Mononuclear cell (primary cell): Measurements from ENCODE around the gene TBC1D22B. TPM values are rescaled to one million over a fixed set of nuclear protein-coding genes. Genes with fewer than 3 reads are reported as not detected.
"Not testable (repeated sequence)": the region's sequence is repeated elsewhere in the genome, so short reads cannot be mapped to it uniquely, and the experiment has no call there.

Source experiments
- H3K27me3 ChIP-seq: 2 replicates; pipeline ENCODE4 v1.6.0; 2011; ENCODE audit warnings: low read length, control low read depth; ENCODE audit not compliant: insufficient read depth
- H3K4me1 ChIP-seq: 2 replicates; pipeline ENCODE4 v1.5.1; 2011; ENCODE audit warnings: mild to moderate bottlenecking, low read length, control low read depth; ENCODE audit not compliant: insufficient read depth
- H3K4me3 ChIP-seq: 2 replicates; pipeline ENCODE4 v1.5.1; 2011; ENCODE audit warnings: mild to moderate bottlenecking, low read length, moderate library complexity
- H3K9me3 ChIP-seq: 2 replicates; pipeline ENCODE4 v1.5.1; 2011; ENCODE audit warnings: low read depth, mild to moderate bottlenecking, control low read depth, low read length
- total RNA-seq: library from RNA; depleted of rRNA; stranded (reverse); fragments of >200 nt; gene quantifications from one replicate; pipeline ENCODE4 v1.2.3, GENCODE V29; 2012

Gene TBC1D22B
- total RNA-seq, 1 donor = 5.9 TPM

DNA sequence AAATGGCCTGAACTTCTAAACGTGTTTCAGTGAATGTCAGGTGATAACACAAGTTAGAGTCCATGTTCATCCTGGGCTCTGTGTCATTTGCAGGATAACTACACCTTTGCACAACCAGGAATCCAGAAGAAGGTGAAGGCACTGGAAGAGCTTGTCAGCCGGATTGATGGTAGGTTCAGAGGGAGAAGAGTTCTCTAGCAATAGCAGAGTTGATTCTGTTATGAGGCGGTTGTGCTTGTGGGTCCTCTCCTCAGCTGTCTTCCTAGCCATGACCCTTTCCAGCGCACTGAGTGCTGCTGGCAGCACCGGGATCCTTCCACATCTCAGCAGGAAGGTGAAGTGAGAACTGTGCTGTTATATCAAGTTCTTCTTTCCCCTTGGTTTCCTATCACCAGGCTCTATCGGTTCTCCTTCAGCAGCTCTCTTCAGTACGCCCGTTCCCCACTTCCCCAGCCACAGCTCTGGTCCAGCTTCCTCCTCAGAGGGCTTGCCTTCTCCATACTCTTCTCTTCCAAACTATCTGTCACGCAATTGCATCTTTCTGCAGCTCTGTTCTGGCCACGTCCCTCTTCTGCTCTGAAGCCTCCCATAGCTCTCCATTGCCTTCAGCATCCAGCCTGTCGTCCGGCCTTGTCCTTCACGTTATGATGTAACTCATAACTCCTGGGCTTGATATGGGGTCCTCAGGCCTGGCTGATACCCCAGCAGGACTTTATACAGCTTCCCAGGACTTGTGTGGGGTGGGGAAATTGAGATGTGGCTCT, 56.3 kb downstream of the TBC1D22B start:
- Histone ChIP-seq H3K9me3 (no peaks in the 10 kb centered on the region), H3K4me1 (no peaks in the 10 kb centered on the region), H3K27me3 (no peaks in the 10 kb centered on the region), H3K4me3 (no peak overlapping the region)

- H3K4me1 ChIP-seq = no peaks in the 10 kb centered on the region
- H3K27me3 ChIP-seq = no peaks in the 10 kb centered on the region
- no peak overlapping the region for H3K4me3 ChIP-seq
- H3K9me3 ChIP-seq = no peaks in the 10 kb centered on the region
These were observed 57.0 kb downstream of the TBC1D22B start for GRCh38 chr6:37314487-37315156.

DNA sequence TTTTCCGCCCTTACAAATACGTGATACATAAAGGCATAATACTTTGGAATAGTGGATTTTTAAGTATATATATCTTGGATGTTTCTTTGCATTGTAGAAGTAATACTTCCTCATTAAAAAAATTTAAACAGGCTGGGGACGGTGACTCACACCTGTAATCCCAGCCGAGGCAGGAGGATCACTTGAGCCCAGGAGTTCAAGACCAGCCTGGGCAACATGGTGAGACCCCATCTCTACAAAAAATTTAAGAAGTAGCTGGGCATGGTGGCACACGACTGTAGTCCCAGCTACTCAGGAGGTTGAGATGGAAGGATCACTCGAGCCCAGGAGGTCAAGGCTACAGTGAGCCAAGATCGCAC, 57.6 kb downstream of the TBC1D22B start:
- Histone ChIP-seq H3K4me3 (no peak overlapping the region), H3K27me3 (no peaks in the 10 kb centered on the region), H3K9me3 (no peaks in the 10 kb centered on the region), H3K4me1 (no peaks in the 10 kb centered on the region)

GRCh38 chr6:37316071-37316470, 58.5 kb downstream of the TBC1D22B start:
- Histone ChIP-seq H3K27me3 (no peaks in the 10 kb centered on the region), H3K4me3 (no peak overlapping the region), H3K4me1 (no peaks in the 10 kb centered on the region), H3K9me3 (no peaks in the 10 kb centered on the region)

GRCh38 chr6:37317312-37318038, 59.9 kb downstream of the TBC1D22B start:
- Histone ChIP-seq H3K4me3 (no peak overlapping the region), H3K27me3 (no peaks in the 10 kb centered on the region), H3K4me1 (no peaks in the 10 kb centered on the region), H3K9me3 (no peaks in the 10 kb centered on the region)

DNA sequence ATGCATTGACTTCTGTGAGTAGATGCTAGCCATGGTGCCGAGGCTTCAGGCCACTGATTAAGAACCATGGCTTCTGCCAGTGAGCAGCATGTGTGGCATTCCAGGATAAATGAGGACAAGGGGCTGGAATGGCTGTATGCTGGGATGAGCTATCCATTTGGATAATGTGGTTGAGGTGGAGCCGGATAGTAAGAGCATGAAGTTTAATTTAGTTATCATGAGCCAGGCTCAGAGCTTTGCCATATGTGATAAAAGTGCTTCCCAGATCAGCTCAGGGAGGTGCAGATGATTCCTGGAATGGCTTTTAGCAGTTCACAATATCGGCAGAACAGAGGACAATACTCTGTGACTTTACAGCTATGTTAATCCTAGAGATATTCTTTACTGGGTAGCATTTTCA, 61.6 kb downstream of the TBC1D22B start:
- no peaks in the 10 kb centered on the region for H3K9me3 ChIP-seq
- no peaks in the 10 kb centered on the region for H3K4me1 ChIP-seq
- no peaks in the 10 kb centered on the region for H3K27me3 ChIP-seq
- H3K4me3 ChIP-seq = no peak overlapping the region

- H3K4me3 ChIP-seq = no peak overlapping the region
- H3K27me3 ChIP-seq = no peaks in the 10 kb centered on the region
- H3K4me1 ChIP-seq = no peaks in the 10 kb centered on the region
- H3K9me3 ChIP-seq = no peaks in the 10 kb centered on the region
These were observed 62.4 kb downstream of the TBC1D22B start for GRCh38 chr6:37319856-37320480.

DNA sequence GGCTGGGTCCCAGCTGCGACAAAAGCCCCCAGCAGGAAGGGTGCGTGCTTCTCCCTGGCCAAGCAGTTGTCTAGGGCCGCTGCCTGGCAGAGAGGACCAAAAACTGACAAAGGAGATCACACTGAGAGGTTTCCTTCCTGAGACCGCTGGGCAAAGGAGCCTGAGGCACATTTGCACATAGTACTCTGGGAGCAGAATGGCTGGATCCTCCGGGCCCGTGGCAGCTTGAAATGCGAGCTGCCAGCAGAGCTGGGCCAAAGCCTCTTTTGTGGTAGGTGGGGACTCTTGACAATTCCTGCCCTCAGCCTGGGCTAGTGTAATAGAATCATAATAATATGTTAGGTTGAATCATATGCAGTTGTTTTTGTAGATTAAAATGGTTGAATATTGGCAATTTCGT, 63.1 kb downstream of the TBC1D22B start:
- H3K4me1 ChIP-seq = no peaks in the 10 kb centered on the region
- H3K27me3 ChIP-seq = no peaks in the 10 kb centered on the region
- no peaks in the 10 kb centered on the region for H3K9me3 ChIP-seq
- no peak overlapping the region for H3K4me3 ChIP-seq

GRCh38 chr6:37321101-37321500, 63.5 kb downstream of the TBC1D22B start:
- Histone ChIP-seq H3K4me3 (no peak overlapping the region), H3K9me3 (no peaks in the 10 kb centered on the region), H3K27me3 (no peaks in the 10 kb centered on the region), H3K4me1 (no peaks in the 10 kb centered on the region)

GRCh38 chr6:37321516-37322415, 64.2 kb downstream of the TBC1D22B start:
- Histone ChIP-seq H3K4me1 (no peaks in the 10 kb centered on the region), H3K4me3 (no peak overlapping the region), H3K9me3 (no peaks in the 10 kb centered on the region), H3K27me3 (no peaks in the 10 kb centered on the region)

DNA sequence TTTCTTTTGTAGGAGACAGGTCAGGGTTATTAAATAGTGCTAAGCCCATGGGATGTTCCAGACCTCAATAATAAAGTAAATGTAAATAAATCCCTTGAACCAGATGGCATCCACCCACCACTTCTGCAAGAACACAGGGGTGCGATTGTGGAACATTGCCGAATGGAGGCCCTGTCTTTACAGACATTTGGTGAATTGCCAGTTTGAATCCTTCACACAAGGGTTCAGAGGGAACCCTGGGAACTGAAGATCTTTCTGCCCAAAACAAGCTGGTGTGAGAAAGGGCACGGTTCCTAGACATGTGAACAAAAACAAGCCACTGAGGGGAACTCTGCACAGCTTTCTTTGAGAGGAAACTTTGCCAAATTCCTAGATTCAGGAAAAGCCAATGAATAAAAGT, 66.0 kb downstream of the TBC1D22B start:
- Histone ChIP-seq H3K27me3 (no peaks in the 10 kb centered on the region), H3K4me3 (no peak overlapping the region), H3K9me3 (no peaks in the 10 kb centered on the region), H3K4me1 (no peaks in the 10 kb centered on the region)

GRCh38 chr6:37324131-37325033, 66.8 kb downstream of the TBC1D22B start:
- no peaks in the 10 kb centered on the region for H3K27me3 ChIP-seq
- H3K4me3 ChIP-seq = no peak overlapping the region
- H3K9me3 ChIP-seq = no peaks in the 10 kb centered on the region
- H3K4me1 ChIP-seq = no peaks in the 10 kb centered on the region

DNA sequence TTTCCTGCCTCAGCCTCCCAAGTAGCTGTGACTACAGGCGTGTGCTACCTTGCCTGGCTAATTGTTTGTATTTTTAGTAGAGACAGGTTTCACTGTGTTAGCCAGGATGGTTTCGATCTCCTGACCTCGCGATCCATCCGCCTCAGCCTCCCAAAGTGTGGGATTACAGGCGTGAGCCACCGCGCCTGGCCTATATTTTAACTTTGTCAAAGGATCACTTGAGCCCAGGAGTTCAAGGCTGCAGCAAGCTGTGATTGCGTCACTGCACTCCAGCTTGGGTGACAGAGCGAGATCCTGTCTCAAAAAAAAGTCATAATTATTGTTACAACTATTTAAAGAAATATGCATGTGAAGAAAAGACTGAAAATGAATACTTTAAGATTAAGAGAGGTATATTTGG, 72.8 kb downstream of the TBC1D22B start:
- H3K9me3 ChIP-seq, H3K4me1 ChIP-seq, H3K4me3 ChIP-seq, H3K27me3 ChIP-seq: not testable (repeated sequence)

DNA sequence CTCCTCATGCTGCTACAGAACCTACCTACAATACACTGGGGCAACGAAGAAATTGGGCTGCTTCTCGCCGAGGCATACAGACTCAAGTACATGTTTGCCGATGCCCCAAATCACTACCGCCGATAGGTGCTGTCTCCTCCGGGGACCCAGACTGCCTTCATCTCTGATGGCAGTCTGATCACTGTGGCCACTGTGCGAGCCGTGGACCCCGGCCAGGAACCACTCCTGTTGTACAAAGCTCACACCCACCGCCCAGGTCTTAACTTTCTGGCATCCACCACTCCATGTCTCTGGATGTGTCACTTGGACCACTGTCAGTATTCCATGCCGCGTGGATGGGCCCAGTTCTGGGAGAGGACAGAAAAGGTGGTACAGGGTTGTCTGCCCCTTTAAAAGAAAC, 73.5 kb downstream of the TBC1D22B start:
- Histone ChIP-seq H3K4me1 (no peaks in the 10 kb centered on the region), H3K4me3 (no peak overlapping the region), H3K9me3 (no peaks in the 10 kb centered on the region), H3K27me3 (no peaks in the 10 kb centered on the region)
